Activated CD8-positive, alpha-beta memory T cell treated with anti-CD3 and anti-CD28 coated beads for 36 hours (primary cell): ENCODE results near the gene PJA1. TPM values are rescaled to one million over a fixed set of nuclear protein-coding genes. Genes with fewer than 3 reads are reported as not detected.

Experiments used
- CTCF ChIA-PET: fragments of 350-600 bp; sonication (Branson Sonifier 250); formaldehyde crosslinking; loops from one replicate; lab custom pipeline; 2021; ENCODE audit warnings: antibody characterized with exemption; lab: Charles Lee
- POLR2A ChIA-PET: fragments of 350-600 bp; sonication (Branson Sonifier 250); formaldehyde crosslinking; loops from one replicate; lab custom pipeline; 2021; ENCODE audit warnings: antibody characterized with exemption; lab: Charles Lee
- total RNA-seq, 2 experiments: library from RNA; stranded (reverse); gene quantifications; one replicate each; pipeline ENCODE4 v1.2.3, GENCODE V29; 2021

Gene PJA1
- total RNA-seq, 2 experiments from 2014 or later = 17.3 to 19.2 TPM

- POLR2A ChIA-PET = no interaction called here
- CTCF ChIA-PET = no interaction called here
Observed at GRCh38 chrX:69176053-69176452, 10.8 kb upstream of the PJA1 start.

- ChIA-PET CTCF (no interaction called here), POLR2A (no interaction called here)
Observed at GRCh38 chrX:69173906-69174305, 8.7 kb upstream of the PJA1 start.

- CTCF ChIA-PET = no interaction called here
- POLR2A ChIA-PET = no interaction called here
Observed at GRCh38 chrX:69172937-69173336, 7.7 kb upstream of the PJA1 start.

GRCh38 chrX:69170319-69170718 is 5.1 kb upstream of the PJA1 start:
- ChIA-PET POLR2A (no interaction called here), CTCF (no interaction called here)

GRCh38 chrX:69163936-69164741 is 1.1 kb downstream of the PJA1 start:
- CTCF ChIA-PET = no interaction called here
- POLR2A ChIA-PET = no interaction called here

- ChIA-PET CTCF (no interaction called here), POLR2A (no interaction called here)
Observed at GRCh38 chrX:69162361-69162865, 2.8 kb downstream of the PJA1 start.

- ChIA-PET CTCF (no interaction called here), POLR2A (no interaction called here)
Observed at GRCh38 chrX:69161786-69162349, 3.4 kb downstream of the PJA1 start.

GRCh38 chrX:69161371-69161770 is 3.9 kb downstream of the PJA1 start:
- CTCF ChIA-PET = no interaction called here
- POLR2A ChIA-PET = no interaction called here

GRCh38 chrX:69158166-69158980 is 6.9 kb downstream of the PJA1 start:
- POLR2A ChIA-PET = no interaction called here
- CTCF ChIA-PET = interaction anchor here (0.6 kb wide), 1 partner anchor 13 kb away, joined by 4 read pairs; no protein-coding TSS in a partner anchor

- CTCF ChIA-PET = no interaction called here
- POLR2A ChIA-PET = no interaction called here
Observed at GRCh38 chrX:69156638-69157037, 8.6 kb downstream of the PJA1 start.

GRCh38 chrX:69155786-69156520 is 9.3 kb downstream of the PJA1 start:
- POLR2A ChIA-PET = no interaction called here
- CTCF ChIA-PET = no interaction called here

- ChIA-PET POLR2A (no interaction called here), CTCF (no interaction called here)
Observed at GRCh38 chrX:69154051-69154450, 11.2 kb downstream of the PJA1 start.

GRCh38 chrX:69153060-69153730 is 12.1 kb downstream of the PJA1 start:
- POLR2A ChIA-PET = no interaction called here
- CTCF ChIA-PET = no interaction called here

- CTCF ChIA-PET = no interaction called here
- POLR2A ChIA-PET = no interaction called here
Observed at GRCh38 chrX:69152417-69152841, 12.8 kb downstream of the PJA1 start.

- POLR2A ChIA-PET = no interaction called here
- CTCF ChIA-PET = no interaction called here
Observed at GRCh38 chrX:69151866-69152284, 13.4 kb downstream of the PJA1 start.

- CTCF ChIA-PET = no interaction called here
- POLR2A ChIA-PET = no interaction called here
Observed at GRCh38 chrX:69150281-69150960, 14.8 kb downstream of the PJA1 start.

GRCh38 chrX:69149466-69150280 is 15.6 kb downstream of the PJA1 start:
- CTCF ChIA-PET = no interaction called here
- POLR2A ChIA-PET = no interaction called here

- CTCF ChIA-PET = no interaction called here
- POLR2A ChIA-PET = no interaction called here
Observed at GRCh38 chrX:69148946-69149345, 16.3 kb downstream of the PJA1 start.
